Limb (tissue), 2 donors: ENCODE data around the gene PSMD8.
"Not testable (repeated sequence)": the region's sequence is repeated elsewhere in the genome, so short reads cannot be mapped to it uniquely, and the experiment has no call there.

Source experiments
- DNase-seq, 2 donors: peaks; one replicate each; pipeline ENCODE4 v3.0.0-alpha.2; 2016; ENCODE audit errors: extremely low spot score in 2 of 2

PSMD8 gene

DNA sequence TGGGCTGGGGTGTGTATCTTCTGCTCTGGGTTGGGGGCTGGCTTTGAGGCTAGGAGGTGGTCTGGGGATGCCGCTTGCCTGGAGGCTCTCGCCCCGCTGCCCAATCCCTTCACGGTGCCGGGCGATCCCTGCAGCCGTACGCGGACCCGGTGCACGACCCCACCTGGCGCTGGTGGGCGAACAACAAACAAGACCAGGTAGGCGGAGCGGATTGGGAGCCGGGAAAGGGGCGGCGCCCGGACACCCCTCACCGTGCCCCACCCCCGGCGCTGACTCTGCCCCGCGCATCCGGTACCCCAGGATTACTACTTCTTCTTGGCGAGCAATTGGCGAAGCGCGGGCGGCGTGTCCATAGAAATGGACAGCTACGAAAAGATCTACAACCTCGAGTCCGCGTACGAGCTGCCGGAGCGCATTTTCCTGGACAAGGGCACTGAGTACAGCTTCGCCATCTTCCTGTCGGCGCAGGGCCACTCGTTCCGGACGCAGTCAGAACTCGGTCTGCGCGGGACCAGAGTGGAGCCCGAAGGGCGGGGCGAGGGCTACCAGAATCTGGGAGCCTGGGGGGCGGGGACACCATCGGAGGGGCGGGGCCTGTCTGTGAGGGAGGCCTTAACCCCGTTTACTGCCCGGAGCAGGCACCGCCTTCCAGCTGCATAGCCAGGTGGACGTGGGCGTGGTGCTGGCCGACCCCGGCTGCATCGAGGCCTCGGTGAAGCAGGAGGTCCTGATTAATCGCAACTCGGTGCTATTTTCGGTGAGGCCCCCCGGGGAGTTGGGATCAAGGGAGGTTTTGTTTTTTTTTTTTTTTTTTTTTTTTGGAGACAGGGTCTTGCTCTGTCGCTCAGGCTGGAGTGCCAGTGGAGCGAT, 12.1 kb upstream of the PSMD8 start:
- DNase-seq = peak; percentile 40 to 78

DNA sequence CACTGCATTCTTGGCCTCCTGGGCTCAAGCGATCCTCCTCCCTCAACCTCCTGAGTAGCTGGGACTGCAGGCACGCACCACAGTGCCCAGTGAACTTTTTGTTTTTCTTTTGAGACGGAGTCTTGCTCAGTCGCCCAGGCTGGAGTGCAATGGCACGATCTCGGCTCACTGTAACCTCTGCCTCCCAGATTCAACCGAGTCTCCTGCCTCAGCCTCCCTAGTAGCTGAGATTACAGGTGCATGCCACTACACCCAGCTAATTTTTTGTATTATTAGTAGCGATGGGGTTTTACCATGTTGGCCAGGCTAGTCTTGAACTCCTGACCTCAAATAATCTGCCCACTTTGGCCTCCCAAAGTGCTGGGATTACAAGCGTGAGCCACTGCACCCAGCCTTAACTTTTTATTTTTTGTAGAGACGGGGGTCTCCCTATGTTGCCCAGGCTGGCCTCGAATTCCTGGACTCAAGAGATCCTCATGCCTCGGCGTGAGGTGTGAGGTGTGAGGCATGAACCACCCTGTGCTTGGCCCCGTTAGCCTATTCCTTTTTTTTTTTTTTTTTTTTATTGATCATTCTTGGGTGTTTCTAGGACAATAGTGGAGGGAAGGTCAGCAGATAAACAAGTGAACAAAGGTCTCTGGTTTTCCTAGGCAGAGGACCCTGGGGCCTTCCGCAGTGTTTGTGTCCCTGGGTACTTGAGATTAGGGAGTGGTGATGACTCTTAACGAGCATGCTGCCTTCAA, 11.3 kb upstream of the PSMD8 start:
- DNase-seq = not testable (repeated sequence)

DNA sequence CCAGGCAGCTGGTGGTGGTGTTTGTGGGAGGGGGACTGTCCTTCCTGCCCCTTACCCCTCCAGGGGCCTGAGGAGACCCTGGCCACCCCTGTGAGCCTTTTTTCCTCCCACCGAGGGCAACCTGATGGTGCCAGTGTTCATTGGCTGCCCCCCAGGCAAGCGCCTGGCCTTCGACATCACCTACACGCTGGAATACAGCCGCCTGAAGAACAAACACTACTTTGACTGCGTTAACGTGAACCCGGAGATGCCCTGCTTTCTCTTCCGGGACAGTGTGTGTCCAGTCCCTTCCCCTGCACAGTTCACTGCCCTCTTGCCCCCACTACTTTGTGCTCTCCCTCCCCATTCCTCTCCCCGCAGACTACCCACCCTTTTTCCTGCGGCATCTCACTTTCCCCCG, 7.3 kb upstream of the PSMD8 start:
- DNase-seq = no peak

DNA sequence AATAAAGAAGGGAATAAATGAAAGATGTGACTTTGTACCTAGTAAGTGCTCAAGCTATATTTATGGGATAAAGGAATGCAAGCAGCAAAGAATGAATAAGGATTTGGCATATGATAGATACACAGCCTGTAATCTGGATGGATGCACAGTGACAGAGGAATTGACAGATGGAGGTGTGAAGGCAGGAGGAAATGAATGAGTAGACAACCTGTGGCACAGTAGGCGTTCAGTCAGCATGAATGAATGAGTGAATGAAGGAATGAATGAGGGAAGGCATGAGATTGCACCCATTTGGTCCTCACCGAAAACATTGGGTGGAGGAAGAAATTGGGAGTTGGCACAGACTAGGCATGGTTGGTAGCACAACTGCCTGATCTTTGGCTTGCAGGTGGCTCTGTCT, 4.8 kb upstream of the PSMD8 start:
- no peak for DNase-seq

DNA sequence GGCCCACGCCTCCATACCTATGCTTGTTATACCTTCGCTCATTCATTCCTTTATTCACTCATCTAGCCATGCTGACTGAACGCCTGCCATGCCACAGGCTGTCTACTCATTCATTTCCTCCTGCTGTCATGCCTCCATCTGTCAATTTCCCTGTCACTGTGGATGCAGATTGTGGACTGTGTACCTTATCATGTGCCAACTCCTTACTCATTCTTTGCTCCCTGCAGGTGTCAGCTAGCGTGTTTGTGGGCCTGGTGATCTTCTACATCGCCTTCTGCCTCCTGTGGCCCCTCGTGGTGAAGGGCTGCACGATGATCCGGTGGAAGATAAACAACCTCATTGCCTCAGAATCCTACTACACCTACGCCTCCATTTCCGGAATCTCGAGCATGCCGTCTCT, 4.1 kb upstream of the PSMD8 start:
- DNase-seq = no peak

DNA sequence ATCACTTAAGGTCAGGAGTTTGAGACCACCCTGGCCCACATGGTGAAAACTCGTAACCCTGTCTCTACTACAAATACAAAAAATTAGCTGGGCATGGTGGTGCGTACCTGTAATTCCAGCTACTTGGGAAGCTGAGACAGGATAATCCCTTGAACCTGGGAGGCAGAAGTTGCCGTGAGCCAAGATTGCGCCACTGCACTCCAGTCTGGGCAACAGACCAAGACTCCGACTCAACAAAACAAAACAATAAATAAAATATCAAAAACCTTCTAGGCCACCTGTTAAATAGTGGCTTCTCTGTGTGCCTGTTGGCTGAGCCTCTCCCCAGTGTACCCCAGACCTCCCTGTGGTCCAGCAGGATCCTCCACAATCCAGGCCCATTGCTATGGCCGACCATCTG, 3.3 kb upstream of the PSMD8 start:
- DNase-seq = no peak

DNA sequence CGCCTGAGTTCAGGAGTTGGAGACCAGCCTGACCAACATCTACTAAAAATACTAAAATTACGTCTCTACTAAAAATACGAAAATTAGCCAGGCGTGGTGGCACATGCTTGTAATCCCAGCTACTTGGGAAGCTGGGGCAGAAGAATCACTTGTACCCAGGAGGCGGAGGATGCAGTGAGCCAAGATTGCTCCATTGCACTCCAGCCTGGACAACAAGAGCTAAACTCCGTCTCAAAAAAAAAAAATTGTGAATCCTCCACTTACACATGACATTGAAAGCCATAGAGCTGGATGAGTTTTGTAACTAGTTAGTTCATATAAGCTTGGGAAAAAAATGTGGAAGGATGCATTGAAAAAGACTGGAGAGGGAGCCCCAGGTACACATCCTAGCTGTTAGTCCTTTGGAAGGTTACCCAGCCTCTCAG, 452 bp upstream of the PSMD8 start:
- DNase-seq = no peak

DNA sequence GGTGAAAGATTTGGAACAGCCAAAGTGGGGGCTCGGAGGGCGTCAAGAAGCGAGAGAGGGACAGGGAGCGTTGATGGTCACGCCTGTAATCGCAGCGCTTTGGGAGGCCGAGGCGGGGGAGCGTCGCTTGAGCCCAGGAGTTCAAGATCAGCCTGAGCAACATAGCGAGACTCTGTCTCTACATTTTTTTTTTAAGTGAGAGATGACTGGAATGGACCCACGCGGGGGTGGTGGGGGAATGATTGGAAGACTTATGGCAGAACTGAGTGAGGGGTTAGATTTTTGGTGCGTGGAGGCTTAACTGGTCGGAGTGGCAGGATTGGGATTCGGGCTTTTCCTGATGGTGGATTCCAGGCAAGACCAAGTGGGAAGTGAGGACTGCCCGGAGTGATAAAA, 725 bp downstream of the PSMD8 start:
- DNase-seq = no peak

DNA sequence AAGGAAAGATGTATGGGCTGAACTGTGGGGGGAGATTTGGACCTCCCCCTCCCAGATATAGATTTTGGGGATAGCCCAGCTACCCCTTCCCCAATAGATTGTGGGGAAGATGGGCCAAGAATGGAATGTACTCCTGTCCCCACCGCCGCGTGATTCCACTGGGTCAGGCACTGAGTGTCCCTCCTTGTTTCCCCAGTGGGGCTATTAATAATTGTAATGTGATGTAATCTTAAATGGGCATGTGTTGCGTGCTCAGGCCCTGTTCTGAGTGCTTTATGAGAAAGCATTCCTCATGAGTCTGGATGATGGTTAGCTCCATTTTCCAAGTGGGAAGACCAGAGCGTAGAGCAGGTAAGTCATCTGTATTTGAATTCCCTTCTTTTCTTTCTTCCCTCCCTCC, 1.4 kb downstream of the PSMD8 start:
- no peak for DNase-seq

DNA sequence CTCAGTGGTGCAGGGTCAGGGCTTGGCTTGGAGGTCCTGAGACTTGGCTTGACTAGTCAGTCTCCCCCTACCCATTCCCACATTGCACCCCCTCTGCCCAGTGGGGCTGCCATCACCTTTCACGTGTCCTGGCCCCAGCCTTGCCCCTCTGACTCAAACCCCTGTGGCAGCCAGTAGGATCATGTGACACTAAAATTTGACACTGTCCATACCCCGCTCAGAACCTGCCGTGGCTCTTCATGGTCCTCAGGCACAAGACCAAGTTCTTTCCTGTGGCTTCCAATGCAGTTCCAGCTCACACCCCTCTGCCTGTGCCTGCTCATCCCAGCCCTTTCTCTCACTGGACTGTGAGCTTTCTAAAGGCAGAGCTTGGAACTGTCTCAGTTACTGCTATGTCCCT, 2.2 kb downstream of the PSMD8 start:
- no peak for DNase-seq

DNA sequence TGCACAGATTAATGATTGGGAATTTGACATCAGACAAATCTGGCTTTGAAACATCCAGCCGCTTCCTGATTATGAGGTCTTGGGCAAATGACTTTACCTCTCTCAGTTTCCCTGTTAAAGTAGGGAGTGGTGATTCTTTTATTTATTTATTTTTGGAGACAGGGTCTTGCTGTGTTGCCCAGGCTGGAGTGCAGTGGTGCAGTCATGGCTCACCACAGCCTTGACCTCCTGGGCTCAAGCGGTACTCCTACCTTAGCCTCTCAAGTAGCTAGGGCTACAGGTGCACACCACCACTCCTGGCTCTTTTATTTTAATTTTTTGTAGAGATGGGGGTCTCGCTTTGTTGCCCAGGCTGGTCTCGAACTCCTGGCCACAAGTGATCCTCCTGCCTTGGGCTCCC, 2.7 kb downstream of the PSMD8 start:
- DNase-seq = no peak

DNA sequence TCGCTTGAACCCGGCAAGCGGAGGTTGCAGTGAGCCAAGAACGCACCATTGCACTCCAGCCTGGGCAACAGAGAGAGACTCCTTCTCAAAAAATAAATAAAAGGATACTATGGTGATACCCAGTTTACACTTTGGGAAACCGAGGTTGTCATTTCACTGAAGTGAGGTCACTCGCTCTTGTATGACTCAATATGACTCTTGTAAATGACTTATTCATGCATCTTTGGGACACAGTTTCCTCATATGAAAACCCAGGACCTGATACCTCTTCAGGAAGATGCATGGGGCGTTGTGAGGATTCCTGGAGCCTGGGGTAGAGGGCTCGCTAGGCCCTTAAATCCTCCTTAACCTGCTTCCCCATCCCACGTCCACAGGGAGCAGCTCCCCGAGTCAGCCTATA, 4.5 kb downstream of the PSMD8 start:
- DNase-seq = no peak

DNA sequence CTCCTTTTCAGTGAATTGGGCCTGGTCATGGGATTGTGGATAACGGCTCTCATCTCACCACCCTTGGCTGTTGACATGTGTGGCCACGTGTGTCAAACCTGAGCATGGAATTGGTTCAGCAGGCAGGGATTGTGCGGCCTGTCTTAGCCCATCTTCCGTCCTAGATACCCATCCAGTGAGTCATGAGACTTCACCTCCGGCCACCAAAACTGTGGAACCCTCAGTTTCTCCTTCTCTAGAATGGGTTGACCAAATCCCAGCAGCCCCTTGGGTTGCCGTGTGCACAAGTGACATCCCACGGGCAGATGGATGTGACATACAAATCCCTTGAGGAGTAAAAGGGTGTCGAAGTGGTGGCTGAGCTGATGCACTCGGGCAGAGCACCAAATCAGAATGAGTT, 6.8 kb downstream of the PSMD8 start:
- DNase-seq = no peak

DNA sequence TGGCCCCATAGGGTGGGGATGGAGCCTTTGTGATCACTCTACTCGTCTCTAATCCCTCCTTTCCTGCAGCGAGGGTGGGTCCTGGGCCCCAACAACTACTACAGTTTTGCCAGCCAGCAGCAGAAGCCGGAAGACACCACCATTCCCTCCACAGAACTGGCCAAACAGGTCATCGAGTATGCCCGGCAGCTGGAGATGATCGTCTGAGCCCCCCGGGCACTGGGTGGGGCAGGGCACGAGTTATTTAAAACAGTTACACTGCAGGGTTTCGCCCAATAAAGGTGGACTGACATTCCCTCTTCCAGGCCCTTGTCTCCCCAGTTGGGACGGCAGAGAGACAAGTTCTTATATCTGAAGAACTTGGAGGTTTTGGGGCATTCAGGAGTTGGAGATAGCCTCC, 8.8 kb downstream of the PSMD8 start:
- peak in 1 of 2 donors; percentile 24 for DNase-seq

DNA sequence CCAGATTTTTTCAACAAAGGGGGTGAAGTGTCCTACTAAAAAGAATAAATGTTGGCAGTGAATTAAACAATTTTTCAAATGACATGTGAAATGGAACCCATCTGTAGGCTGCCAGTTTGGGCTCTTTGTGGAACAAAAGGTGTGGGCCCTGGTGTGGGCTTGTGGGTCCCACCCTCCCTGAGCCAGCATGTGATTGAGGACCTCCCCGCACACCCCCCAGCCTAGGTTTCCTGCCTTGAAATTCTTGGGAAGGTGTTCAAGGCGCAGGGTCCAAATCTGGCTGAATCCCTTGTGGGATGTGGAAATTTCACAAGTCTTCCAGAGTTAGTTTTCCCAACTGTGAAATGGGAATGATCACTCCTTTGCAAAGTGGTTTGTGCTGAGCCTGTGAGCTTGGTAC, 9.4 kb downstream of the PSMD8 start:
- DNase-seq = peak in 1 of 2 donors; percentile 11

DNA sequence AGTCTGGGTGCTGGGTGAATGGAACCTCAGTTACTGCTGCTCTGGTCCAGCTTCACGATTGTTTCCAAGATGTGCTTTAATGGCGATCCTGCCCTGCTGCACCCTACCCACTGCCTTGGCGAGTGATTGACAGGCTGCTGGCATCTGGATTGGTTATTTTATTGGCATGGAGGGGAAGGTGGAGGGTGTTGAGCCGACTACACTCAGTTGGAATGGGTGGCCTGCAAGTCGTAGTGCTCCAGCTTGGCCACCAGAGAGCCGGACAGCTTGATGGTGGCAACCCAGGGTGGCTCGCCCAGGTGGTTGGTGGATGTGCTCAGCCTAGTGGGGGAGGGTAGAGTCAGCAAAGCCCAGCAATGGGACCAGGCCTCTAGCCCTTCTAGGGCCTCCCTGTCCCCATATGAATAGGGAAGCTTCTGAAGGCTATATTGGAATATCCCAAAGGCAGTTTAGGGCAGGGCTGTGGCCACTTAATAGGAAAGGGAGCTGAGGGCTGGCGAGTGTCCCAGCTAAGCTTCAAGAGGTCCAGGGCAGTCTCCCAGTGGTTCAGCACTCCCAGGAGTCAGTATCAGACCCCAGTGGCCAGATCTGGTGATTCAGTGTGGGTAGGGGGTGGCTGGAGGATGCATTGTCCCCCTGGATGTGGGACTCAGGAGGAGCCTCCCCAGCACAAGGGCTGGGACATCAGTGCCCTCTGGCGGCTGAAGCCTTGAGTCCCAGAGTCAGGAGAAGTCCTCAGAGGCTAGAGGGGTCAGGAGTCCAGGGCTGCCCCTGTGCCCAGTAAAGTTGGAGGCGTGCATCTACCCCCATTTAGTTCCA, 10.0 kb downstream of the PSMD8 start:
- DNase-seq = peak in 1 of 2 donors; percentile 40

DNA sequence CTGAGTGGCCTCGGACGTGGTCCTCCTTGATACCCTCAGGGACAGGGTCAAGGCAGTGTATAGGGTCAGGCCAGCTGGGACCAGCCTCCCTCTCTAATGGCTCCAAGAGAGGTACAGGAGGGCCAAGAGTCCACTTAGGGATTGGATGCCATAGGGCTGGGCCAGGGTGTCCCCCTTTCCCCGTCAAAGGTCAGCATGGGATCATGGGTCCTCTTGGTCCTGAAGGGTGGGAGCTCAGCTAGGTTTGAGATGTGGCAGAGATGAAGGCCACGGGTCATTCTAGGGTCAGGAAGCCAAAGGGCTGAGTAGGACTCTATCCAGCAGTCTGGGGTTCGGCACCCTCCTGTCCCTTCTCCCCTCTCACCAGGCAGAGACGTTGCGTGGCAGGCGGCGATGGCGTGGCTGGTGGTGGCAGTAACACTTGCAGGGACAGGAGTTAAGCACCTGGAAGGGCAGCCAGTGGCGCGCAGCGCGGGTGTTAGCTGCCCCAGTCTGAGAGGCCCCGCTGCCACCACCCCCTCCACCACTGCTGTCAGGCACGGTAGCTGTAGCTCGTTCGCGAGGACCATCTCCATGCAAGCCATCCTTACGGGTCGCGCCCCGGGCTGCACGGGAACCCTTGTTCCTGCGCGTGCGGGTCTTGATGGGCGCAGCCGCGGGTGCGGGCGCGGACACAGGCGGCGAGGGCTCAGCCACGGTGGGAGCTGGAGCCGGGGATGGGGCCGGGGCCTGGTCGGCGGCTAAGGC, 10.9 kb downstream of the PSMD8 start:
- DNase-seq = peak in 1 of 2 donors; percentile 43

DNA sequence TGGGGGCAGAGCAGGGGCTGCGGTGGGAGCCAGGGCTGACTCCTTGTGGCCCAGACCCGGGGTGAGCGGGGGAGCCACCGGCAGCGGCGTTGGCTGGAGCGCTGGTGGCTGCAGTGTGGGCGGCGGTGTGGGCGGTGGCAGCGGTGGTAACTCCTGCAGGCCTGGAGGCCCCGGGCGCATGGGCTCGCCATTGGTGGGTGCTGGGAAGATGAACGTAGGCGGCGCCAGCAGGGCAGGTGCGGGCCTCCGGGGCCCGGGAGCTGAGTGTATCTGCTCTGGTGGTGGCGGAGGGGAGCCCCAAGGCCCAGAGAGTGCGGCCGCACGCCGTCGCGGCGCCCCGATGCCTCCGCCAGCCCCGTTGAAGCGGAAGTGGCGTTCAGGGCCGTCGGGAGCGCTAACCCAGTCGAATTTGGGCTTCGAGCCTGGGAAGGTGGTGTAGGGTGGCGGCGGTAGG, 11.5 kb downstream of the PSMD8 start:
- DNase-seq = peak in 1 of 2 donors; percentile 36

DNA sequence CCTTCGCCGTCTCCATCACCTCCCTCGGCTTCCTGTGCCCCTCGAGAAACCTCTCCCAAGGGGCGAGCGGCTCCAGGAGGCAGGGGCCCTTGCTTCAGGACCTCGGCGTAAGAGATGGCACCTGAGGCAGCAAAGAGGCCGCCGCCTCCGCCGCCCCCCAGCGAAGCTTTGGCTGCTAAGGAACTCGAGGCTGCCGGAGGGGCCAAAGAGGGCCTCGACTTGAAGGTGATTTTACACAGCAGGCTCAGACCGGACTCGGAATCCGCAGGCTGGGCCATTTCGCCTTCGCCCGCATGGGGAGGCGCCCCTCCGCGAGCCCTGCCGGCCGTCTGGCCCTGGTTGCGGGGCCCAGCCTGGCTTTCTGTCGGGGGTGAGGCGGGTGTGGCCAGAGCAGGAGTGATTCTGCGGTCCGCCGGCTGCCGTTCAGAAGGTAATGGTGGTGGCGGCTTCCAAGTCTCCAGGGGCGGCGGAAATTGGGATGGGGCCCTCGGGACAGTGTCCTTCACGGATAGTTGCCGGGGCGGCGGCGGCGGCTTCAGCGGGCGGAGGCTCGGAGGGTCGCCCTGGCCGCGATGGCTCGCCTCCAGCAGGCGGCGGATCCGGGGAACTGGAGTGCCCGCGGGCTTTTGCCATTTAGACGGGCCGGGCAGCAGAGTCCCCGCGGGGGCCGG, 12.1 kb downstream of the PSMD8 start:
- peak in 1 of 2 donors; percentile 42 for DNase-seq

DNA sequence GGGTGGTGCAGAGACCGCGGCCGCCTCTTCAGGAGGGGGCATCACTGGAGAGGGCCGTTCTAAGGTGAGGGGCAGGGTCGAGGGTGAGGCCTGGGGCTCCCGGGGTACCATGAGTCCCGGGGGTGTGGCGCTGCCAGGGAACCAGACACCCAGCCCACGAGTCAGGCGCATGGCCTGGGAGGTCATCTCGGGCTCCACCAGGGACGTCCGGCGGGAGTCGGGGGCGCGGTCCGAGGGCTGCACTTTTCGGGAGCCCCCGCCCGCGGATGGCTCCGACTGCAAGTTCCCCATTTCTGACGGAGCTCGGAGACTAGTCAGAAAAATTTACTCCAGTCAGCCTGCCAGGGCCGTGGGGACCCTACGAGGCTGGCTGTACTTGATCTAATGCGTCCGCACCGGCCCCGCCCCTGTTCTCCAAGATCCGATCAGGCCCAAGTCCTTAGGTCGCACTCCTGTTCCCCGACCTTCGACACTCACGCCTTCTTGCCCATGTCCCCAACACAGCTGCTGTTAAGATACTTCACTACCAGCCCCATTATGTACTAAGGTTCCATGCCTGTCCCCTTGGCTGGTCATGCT, 12.7 kb downstream of the PSMD8 start:
- peak in 1 of 2 donors; percentile 47 for DNase-seq
